RWPE1 (cell line): ENCODE results near the gene SND1.

Source experiments
- CTCF ChIA-PET: fragments of 350-600 bp; sonication (Branson Sonifier 250); formaldehyde crosslinking; extraction: SDS; loops from one replicate; lab custom pipeline; 2021; lab: Yijun Ruan, JAX
- POLR2A ChIA-PET: fragments of 400-600 bp; formaldehyde crosslinking; extraction: SDS; loops from one replicate; lab custom pipeline; 2020; ENCODE audit warnings: antibody characterized with exemption; ENCODE audit not compliant: low non-redundant PET; lab: Yijun Ruan, JAX
- DNase-seq: peaks from one replicate; pipeline ENCODE4 v3.0.0; 2012; ENCODE audit warnings: low spot score
- H3K27ac ChIP-seq: fragments of 450-650 bp; 2 replicates; pipeline ENCODE4 v1.5.1; 2017
- TF ChIP-seq, protein P1 (sequence below): fragments of 450-650 bp; conservative IDR thresholded peaks from 2 replicates; pipeline ENCODE4 v1.5.1; 2017; ENCODE audit warnings: low read depth, mild to moderate bottlenecking

Gene SND1

DNA sequence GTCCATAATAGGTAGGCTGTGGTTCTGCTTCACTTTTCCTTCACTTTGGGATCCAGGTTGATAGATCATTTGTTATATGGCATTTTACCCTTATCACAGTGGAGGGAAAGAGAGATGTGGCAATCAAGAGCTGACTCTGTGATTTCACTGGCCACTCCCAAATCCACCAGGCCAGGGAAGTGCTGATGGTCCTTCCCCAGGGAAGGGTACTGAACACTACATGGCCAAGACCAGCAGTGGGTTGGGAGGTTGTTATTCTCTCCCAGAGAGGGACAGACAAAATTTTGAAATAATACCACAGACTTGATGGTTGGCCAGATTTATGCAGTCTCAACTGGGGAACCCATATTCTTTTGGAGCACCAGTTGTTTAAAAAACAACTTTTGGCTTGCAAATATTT, 102.5 kb downstream of the SND1 start:
- no peak overlapping the region for H3K27ac ChIP-seq
- CTCF ChIA-PET, result no interaction called here
- TF ChIP-seq, protein P1, sequence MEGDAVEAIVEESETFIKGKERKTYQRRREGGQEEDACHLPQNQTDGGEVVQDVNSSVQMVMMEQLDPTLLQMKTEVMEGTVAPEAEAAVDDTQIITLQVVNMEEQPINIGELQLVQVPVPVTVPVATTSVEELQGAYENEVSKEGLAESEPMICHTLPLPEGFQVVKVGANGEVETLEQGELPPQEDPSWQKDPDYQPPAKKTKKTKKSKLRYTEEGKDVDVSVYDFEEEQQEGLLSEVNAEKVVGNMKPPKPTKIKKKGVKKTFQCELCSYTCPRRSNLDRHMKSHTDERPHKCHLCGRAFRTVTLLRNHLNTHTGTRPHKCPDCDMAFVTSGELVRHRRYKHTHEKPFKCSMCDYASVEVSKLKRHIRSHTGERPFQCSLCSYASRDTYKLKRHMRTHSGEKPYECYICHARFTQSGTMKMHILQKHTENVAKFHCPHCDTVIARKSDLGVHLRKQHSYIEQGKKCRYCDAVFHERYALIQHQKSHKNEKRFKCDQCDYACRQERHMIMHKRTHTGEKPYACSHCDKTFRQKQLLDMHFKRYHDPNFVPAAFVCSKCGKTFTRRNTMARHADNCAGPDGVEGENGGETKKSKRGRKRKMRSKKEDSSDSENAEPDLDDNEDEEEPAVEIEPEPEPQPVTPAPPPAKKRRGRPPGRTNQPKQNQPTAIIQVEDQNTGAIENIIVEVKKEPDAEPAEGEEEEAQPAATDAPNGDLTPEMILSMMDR, result no peak
- no peak for DNase-seq
- POLR2A ChIA-PET, result no interaction called here

DNA sequence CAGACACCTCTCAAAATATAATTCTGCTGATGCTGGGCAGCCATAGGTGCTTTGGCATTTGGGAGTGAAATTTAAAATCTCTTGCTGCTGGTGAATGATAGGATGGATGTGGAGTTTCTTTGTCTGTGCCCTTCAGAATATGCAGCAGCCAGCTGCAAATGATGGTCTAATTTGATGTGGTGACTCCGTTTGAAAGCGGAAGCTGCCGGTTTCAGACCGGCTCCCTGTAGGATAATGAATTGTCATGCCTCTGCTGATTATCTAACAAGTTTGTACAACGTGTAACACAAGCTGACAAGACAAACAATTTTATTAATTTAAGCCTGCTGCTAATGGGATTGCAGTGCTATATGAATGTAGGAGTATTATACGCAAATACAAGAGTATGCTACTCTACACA, 103.5 kb downstream of the SND1 start:
- ChIA-PET CTCF (interaction anchor here (1.1 kb wide), 1 partner anchor 138 kb away, joined by 4 read pairs; no protein-coding TSS in a partner anchor), POLR2A (no interaction called here)
- no peak overlapping the region for H3K27ac ChIP-seq
- DNase-seq, result no peak
- TF ChIP-seq, protein P1, result no peak

DNA sequence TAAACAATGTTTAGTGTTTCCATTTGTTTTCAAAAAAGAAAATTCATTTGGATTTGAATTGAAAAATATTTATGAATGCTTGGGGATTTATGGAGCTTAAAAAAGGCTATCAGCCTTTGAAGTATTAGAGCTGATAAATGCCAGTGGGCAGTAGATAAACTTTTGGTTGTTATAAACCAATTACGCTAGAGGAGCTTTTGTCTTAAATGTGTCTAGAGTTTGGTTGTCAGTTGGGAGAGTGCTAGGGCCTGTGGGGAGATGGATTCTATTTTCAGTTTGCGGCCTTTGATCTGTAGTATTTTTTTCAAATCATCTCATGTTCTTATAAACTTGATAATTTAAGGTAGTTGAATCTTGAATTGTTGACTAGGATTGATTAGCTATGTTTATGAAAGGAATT, 104.0 kb downstream of the SND1 start:
- TF ChIP-seq, protein P1, result no peak
- CTCF ChIA-PET, result interaction anchor here (1.1 kb wide), 1 partner anchor 137 kb away, joined by 4 read pairs; no protein-coding TSS in a partner anchor
- DNase-seq, result no peak
- POLR2A ChIA-PET, result no interaction called here
- no peak overlapping the region for H3K27ac ChIP-seq

DNA sequence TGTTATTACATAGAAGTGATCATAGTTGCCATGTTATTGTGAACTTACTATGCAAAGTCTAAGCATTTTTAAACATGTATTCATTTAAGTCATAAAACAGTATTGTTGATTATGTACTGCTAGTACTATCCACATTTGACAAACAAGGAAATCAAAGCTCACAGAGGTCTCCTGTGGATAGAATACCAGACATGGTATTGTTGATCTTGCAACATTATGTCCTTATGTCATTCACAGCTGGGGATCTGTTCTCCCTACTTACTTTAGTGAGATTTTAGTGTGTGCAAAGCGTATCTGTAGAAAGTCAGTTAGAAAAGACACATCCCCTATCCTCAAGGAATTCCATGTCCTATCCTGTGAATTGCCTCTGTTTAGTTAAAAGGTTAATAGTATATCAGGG, 106.1 kb downstream of the SND1 start:
- CTCF ChIA-PET, result no interaction called here
- POLR2A ChIA-PET, result no interaction called here
- no peak for DNase-seq
- H3K27ac ChIP-seq, result no peak overlapping the region
- TF ChIP-seq, protein P1, result no peak

DNA sequence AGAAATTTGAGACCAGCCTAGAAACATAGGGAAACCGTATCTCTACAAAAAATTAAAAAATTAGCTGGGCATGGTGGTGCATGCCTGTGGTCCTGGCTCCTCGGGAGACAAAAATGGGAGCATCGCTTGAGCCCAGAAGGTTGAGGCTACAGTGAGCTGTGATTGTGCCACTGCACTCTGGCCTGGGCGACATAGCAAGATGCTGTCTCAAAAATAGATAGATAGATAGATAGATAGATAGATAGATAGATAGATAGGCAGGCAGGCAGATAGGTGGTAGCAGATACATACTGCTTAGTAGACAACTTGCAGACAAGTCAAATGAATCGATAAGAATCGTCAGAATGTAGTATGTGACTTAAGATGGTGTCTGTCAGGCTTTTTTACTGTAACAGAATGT, 106.9 kb downstream of the SND1 start:
- TF ChIP-seq, protein P1, result no peak
- ChIA-PET POLR2A (no interaction called here), CTCF (no interaction called here)

DNA sequence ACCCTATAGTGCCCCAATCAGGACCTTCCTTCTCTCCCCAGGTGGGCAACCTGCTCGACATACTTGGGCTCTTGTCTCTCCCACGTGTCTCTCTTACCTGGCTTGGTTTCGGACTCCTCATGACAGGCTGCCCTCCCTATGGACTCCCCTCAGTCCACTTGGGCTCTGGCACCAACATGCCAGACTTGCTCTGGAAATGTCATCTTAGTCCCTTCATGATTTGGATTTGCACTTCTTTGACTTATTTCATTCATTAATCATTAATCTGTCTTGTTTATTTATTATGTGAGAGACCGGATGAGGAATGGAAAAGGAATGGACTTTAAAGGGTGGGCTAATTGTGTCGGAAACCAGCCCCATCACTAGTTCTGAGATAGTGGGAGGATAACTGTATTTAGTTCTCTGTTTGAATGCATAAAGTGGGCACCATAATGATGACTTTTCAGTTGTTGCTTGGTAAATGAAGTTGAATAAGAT, 108.0 kb downstream of the SND1 start:
- ChIA-PET POLR2A (no interaction called here), CTCF (no interaction called here)
- TF ChIP-seq, protein P1, result no peak
- H3K27ac ChIP-seq, result no peak overlapping the region
- DNase-seq, result no peak

More for the DNA sequence above, 106.9 kb downstream of the SND1 start:
- no peak overlapping the region for H3K27ac ChIP-seq
- no peak for DNase-seq
